GM18511 (cell line): ENCODE measurements around the gene SOX5.
"Not testable (repeated sequence)": the region's sequence is repeated elsewhere in the genome, so short reads cannot be mapped to it uniquely, and the experiment has no call there.

Experiments used
- ATAC-seq: cut with Tn5 transposase; IDR thresholded peaks from one replicate; pipeline ENCODE4 v1.9.1; 2021; ENCODE audit warnings: mild to moderate bottlenecking, moderate library complexity; ENCODE audit not compliant: unreplicated experiment

SOX5 gene

GRCh38 chr12:23847857-23848256 lies 101.6 kb downstream of the SOX5 start:
- ATAC-seq: no peak

- no peak for ATAC-seq
These were observed 105.5 kb downstream of the SOX5 start for GRCh38 chr12:23843958-23844357.

DNA sequence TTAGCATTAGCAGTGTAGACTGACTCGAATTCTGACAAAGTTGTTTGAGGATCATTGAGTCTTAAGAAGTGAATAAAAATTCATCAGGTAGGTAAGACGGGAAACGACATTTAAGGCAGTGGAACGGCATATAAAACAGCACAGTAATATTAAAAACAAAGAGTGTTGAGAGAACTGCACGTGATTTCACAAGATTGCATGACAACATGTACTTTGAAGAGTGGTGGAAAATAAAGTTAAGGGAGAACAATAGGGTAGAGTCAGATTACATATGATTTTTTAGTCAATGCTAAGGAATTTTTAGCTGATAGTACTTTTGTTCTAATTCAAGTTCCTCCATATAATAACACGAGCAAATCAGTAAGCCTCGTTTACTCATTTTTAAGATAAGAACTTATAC lies 115.4 kb downstream of the SOX5 start:
- no peak for ATAC-seq

DNA sequence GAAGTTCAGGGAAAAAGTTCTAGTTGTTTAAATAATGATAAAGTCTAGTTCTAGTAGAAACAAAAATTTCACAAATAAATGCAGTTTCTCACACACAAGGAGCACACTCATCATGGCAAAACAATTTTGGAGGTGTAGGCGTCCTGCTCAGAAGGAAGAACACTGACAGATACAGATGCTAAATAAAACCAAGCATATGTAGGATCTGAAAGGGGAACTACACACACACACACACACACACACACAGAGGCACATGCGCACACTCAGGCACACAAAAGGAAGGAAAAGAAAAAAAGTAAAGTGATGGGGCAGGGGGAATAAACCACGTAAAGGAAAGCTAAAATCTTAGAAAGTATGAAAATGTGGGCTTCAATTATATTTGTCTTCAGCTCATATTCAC lies 117.7 kb downstream of the SOX5 start:
- no peak for ATAC-seq

GRCh38 chr12:23830210-23830609 lies 119.3 kb downstream of the SOX5 start:
- no peak for ATAC-seq

- ATAC-seq: no peak
These were observed 122.1 kb downstream of the SOX5 start for GRCh38 chr12:23827353-23827752.

DNA sequence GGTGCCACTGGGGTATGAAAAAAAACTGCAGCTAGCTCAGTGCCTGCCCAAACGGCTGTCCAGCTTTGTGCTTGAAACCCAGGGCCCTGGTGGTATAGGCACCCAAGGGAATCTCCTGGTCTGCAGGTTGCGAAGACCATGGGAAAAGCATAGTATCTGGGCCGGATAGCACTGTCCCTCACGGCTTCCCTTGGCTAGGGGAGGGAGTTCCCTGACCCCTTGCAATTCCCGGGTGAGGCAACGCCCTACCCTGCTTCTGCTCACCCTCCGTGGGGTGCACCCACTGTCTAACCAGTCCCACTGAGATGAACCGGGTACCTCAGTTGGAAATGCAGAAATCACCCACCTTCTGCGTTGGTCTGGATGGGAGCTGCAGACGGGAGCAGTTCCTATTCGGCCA lies 124.3 kb downstream of the SOX5 start:
- ATAC-seq: not testable (repeated sequence)

- ATAC-seq: no peak
These were observed 125.1 kb downstream of the SOX5 start for GRCh38 chr12:23824358-23824757.

DNA sequence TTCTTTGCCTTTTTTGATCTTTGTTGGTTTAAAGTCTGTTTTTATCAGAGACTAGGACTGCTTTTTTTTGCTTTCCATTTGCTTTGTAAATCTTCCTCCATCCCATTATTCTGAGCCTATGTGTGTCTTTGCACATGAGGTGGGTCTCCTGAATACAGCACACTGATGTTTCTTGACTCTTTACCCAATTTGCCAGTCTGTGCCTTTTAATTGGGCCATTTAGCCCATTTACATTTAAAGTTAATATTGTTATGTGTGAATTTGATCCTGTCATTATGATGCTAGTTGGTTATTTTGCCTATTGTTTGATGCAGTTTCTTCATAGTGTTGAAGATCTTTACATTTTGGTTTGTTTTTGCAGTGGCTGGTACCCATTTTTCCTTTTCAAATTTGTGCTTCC lies 126.6 kb downstream of the SOX5 start:
- ATAC-seq: not testable (repeated sequence)

- ATAC-seq: no peak
These were observed 132.1 kb downstream of the SOX5 start for GRCh38 chr12:23817345-23817744.

- ATAC-seq: no peak
These were observed 133.0 kb downstream of the SOX5 start for GRCh38 chr12:23816394-23816851.

GRCh38 chr12:23815810-23816209 lies 133.7 kb downstream of the SOX5 start:
- no peak for ATAC-seq

DNA sequence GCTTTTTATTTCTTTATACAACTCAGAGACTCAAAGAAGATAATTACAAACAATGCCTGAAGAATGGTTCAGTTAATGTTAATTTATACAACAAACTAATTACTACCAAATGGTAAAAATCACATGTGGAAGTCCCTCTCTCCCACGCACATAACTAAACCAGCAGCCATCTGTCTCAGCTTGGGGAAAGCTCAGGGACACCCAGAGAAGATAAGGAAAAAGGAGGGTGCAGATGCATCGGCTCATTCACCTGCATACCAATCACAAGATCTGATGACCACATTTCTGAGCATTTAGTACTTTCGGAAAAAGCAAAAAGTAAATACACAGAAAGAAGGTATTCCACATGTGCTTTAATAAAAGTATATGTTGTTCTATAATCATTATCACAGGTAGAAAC lies 136.3 kb downstream of the SOX5 start:
- ATAC-seq: no peak

DNA sequence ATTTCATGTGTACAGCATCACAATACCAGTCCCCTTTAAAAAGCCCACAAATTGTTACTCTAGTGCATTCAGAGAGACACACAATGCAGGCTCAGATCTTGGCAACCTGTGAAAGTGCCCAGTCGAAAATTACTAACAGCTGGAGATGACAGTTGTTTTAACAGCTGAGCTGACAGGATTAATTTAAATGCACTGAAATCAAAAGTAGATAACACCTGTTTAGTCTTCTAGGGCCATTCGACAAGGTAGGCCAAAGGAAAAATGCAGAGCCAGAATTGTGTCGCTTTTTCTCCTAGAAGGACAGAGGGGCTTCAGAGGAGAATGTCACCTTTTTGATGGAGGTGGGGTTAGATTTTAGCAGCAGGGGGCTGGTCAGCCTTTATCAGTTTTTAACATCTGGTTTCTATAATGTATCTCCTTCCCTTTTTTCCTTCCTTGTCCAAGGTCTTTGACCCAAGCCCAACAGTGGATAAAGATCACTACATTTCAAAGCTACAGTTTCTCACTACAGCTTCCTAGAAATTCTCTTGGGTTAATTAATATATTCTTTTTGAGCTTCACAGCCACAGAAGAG lies 139.1 kb downstream of the SOX5 start:
- no peak for ATAC-seq

DNA sequence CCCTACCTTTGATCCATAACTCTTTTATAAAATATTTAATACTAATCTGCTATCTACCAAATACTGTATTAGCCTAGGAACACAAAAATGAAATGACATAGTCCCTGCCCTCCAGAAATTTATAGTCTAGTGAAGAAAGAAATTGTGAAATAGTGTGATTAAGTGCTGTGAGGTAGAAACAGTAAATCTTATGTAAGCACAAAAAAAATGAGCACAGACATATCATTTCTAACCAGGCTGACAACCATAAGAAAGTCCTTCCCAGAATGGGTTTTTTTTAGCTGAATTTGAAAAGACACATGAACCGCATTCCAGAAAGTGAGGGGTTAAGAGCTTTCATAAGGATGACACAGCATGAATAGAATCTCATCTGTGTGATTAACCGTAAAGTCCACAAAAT lies 145.9 kb downstream of the SOX5 start:
- ATAC-seq: no peak

GRCh38 chr12:23795494-23795893 lies 154.0 kb downstream of the SOX5 start:
- no peak for ATAC-seq

GRCh38 chr12:23781118-23781517 lies 168.4 kb downstream of the SOX5 start:
- ATAC-seq: no peak

DNA sequence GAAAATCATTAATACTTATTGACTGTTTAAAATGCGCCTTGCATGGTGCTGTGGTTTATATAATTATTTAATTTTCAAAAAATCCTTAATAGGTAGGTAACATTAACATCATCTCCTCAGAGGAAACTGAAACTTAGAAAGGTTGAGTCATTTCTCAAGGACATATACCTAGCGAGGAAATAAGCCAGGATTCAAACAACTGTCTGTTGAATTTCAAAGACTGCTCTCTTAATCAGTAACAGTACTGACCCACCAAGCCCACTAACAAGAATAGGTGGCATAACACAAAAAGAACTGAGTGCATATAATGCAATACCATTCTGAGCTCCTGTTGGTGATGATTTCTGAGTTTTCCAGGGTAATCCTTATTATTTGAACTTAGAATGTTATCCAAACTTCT lies 174.3 kb downstream of the SOX5 start:
- no peak for ATAC-seq

- no peak for ATAC-seq
These were observed 178.1 kb downstream of the SOX5 start for GRCh38 chr12:23771240-23771949.

DNA sequence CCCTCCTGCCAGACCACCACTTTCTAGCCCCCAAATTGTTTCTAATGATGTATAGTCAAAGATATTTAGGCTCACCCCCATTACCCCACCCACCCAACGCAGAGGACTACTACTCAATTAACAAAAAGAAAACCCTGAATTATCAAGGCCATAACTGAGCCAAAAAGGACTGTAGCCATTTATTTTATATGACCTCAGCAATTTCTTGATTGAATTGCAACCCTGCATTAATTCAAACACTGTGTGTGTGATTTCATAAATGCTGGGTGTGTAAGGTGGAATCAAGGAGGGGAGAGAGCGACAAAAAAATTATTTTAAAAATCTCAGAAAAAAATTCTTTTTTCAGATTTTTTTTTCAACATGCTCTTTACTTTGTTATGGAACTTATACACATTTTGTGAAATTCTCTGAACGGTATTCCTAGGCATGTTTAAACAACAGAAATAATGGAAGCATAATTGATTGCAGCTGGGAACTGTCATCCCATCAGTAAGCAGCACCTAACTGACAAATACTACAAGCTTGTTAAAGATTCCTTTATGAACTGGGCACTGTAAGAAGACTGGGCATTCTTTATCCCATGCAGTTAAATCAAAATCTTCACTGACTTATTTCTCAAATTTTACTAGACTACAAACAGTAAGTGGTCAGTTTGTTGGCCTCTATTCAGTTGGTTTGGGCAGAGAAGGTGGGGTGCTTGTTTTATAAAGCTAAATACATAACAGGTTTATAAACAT lies 179.1 kb downstream of the SOX5 start:
- ATAC-seq: no peak

- ATAC-seq: no peak
These were observed 181.6 kb downstream of the SOX5 start for GRCh38 chr12:23767834-23768233.

DNA sequence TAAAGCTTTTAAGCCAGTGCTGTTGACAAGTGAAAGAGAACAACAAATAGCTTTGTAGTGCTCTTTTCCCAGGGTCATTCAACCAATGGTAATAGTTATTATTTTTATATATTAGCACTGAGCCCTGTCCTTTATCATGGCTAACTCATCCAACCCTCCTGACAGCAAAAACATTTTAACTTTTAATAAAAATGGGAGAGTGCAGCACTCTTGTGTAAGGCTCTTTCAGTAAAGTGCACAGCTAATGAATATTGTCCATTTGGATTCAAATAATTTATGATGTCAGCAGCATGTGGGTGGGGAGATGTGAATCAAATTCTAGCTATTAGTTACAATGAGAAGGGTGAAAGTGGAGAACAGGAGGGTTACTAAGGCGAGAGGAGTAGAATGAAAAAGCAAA lies 185.7 kb downstream of the SOX5 start:
- ATAC-seq: no peak
